Upper lobe of left lung (tissue), 4 donors: Measurements from ENCODE around the gene GGT6.

Experiments
- POLR2AphosphoS5 ChIP-seq, 2 donors: sonication (generic); formaldehyde crosslinking; IDR thresholded peaks; one replicate each; pipeline ENCODE4 v1.5.1; 2017; ENCODE audit warnings: antibody characterized with exemption in 2 of 2
- TF ChIP-seq, protein P1 (sequence below), 6 experiments: fragments of 450-650 bp in 4 of 6; fragments of 200-600 bp in 2 of 6; sonication (generic) in 2 of 6; IDR thresholded peaks; one replicate each; pipeline ENCODE4 v1.5.1; 2016 to 2019; ENCODE audit warnings: antibody characterized with exemption in 6 of 6

DNA sequence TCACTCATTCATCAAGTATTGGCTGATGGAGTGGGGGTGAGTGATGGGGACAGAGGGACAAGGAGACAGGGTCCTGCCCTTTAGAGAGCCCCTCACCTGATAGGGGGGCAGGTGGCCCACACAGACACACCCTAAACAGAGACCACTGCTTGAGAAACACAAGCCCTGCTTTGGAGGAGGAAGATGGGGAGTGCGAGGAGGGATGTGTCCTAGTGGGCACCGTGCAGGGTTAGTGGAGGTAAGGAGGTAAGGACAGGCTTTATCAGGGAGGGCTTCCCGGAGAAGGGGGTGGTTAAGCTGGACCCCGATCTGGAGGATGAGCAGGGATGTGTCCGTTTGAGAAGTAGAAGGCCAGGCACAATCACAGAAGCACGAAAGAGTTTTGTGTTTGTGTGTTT lies 15.8 kb upstream of the GGT6 start:
- TF ChIP-seq, protein P1, sequence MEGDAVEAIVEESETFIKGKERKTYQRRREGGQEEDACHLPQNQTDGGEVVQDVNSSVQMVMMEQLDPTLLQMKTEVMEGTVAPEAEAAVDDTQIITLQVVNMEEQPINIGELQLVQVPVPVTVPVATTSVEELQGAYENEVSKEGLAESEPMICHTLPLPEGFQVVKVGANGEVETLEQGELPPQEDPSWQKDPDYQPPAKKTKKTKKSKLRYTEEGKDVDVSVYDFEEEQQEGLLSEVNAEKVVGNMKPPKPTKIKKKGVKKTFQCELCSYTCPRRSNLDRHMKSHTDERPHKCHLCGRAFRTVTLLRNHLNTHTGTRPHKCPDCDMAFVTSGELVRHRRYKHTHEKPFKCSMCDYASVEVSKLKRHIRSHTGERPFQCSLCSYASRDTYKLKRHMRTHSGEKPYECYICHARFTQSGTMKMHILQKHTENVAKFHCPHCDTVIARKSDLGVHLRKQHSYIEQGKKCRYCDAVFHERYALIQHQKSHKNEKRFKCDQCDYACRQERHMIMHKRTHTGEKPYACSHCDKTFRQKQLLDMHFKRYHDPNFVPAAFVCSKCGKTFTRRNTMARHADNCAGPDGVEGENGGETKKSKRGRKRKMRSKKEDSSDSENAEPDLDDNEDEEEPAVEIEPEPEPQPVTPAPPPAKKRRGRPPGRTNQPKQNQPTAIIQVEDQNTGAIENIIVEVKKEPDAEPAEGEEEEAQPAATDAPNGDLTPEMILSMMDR (IDR thresholded peaks at IDR 0.05) = no peak
- no peak for TF ChIP-seq POLR2AphosphoS5 (IDR thresholded peaks at IDR 0.05)
